HG02798 (cell line): ENCODE results near the gene ATP12A.

Experiments used
- ATAC-seq: cut with Tn5 transposase; IDR thresholded peaks from one replicate; pipeline ENCODE4 v1.9.1; 2021; ENCODE audit warnings: mild to moderate bottlenecking; ENCODE audit not compliant: unreplicated experiment, poor library complexity

ATP12A gene

DNA sequence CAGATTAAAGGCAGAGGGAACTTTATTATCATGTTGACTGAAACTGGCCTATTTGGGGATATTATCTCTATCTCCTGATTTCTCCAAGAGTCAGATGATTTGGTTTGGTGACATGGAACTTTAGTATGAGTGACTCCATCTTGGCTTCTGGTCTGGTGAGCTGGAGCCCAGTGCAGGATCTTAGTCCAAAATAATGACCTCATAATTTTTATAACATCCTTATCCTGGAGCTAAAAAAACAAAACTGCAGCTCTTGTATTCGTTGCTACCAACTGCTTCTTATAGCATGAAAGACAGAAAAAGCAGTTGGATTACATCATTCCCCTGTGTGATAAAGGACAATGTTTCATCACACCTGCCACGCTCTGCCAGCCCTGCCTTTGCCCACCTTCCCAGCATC lies 44.5 kb downstream of the ATP12A start:
- no peak for ATAC-seq

GRCh38 chr13:24725379-24725778 lies 45.2 kb downstream of the ATP12A start:
- ATAC-seq = no peak

DNA sequence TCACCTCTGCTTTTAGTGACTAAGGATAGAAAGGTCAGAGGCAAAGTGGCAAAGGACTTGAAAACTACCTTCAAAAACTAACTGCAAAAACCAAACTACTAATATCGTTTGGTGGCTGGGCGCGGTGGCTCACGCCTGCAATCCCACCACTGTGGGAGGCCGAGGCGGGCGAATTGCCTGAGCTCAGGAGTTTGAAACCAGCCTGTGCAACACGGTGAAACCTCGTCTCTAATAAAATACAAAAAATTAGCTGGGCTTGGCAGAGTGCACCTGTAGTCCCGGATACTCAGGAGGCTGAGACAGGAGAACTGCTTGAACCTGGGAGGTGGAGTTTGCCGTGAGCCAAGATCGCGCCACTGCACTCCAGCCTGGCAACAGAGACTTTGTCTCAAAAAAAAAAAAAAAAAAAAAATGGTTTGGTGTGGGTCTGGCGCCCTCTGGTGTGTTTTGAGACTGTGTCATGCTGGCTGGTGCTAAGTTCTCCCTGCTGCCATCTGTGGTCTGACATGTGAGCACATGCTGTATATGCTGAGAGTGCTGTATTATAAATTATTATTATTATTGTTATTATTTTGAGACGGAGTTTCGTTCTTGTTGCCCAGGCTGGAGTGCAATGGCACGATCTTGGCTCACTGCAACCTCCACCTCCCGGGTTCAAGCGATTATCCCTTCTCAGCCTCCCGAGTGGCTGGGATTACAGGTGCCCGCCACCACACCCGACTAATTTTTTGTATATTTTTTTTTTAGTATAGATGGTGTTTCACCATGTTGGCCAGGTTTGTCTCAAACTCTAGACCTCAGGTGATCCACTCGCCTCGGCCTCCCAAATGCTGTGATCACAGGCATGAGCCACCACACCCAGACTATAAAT lies 47.8 kb downstream of the ATP12A start:
- peak; percentile 75 for ATAC-seq

- ATAC-seq = peak; percentile 81
These were observed 50.8 kb downstream of the ATP12A start for GRCh38 chr13:24730873-24731567.

DNA sequence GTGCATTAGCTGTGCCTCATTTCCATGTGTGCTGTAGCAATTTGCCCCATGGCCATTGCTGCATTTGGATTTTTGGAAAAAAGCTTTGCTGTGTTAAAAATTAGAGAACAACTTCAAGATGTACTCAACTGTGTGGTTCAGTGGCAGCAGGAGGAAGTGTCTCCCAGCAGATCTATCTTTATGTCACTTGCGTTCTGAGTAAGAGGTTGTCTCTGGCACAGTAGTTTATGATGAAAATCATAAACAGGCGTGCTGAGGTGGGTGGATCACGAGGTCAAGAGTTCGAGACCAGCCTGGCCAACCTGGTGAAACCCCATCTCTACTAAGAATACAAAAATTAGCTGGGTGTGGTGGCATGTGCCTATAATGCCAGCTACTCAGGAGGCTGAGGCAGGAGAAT lies 54.7 kb downstream of the ATP12A start:
- no peak for ATAC-seq

DNA sequence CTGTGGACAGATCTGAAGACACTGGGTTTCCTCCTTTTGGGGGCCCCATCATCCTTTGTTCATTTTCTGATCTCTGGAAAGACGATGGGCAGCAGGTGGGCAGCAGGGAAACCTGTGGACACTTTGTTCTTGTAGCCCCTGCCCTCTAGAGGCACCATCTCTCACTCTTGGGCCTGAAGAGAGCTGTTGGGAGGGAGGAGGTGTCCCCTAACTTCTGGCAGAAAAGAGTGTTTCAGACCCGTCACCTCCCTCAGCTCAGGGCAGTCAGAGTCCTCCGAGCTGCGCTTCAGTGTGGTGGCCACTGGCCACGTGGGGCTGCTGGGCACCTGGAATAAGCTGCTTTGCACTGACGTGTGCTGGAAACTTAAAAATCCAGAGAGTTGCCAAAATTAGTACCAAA lies 56.8 kb downstream of the ATP12A start:
- ATAC-seq = no peak

- ATAC-seq = no peak
These were observed 58.2 kb downstream of the ATP12A start for GRCh38 chr13:24738366-24738847.

GRCh38 chr13:24740014-24740890 lies 60.0 kb downstream of the ATP12A start:
- ATAC-seq = no peak

DNA sequence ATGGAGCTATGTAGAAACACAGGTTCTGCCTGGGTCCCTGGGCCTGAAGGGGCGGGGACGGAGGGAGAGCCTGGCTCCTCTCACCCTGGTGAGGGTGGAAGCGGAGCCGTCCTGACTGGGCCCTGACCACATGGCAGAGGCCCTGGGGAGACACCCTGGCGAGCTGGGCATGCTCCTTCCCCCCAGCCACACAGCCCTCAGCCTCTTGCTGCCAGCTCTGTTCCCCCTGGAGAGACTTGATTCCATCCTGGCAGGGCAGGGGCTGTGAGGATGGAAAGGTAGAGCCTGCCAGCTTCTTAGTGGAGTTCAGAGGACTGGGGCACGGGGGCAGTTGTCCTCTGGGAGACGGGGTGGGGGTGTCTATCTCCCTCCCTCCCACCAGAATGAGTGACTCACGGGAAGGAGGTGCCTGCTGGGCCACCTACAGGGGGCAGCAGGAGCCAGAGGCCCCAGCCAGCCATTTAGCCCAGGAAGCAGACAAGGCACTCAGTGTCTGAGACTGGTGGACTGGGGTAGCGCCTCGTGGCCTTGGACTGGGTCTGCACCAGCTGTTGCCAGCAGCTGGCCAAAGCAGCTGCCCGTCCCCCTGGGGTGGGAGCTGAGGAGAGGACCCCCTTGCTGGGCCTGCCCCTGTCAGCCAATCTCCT lies 60.9 kb downstream of the ATP12A start:
- peak; percentile 57 for ATAC-seq

GRCh38 chr13:24741791-24742190 lies 61.6 kb downstream of the ATP12A start:
- ATAC-seq = no peak

DNA sequence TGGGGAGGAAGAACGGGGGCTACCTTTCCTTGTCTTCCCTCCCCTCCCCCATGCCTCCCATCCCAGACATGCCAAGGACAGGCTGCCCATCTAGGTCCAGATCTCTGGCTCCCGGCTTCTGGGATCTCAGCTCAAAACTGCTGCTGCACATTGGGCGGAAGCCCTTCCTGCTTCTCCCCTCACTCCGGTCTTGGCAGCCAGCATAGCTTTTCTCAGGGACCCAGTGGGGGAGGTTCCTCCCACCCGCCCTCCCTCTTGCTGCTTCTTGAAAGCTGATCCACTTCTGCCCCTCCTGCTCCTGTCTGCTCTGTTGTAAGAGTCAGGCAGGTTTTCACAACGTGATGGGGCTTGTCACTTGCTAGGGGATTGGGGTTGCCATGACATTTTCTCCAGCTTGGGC lies 62.1 kb downstream of the ATP12A start:
- ATAC-seq = no peak

DNA sequence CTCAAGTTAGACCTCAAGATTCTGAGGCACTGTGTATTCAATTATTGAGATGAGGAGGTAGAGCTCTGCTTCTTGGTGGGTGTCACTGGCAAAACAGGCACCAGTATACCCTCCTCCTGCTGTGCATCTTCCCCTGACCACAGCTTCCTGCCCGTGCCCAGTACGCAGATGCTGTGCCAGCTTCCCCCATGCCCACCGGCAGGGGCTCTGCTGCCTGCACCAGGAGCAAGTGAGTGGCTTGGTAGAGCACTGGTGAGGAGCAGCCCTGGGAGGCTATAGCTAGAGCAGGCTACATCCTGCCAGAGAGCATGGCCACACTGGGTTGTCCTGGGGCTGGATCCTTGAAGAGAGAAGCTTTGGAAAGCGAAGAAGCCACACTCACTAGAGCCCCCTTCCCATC lies 62.8 kb downstream of the ATP12A start:
- no peak for ATAC-seq

GRCh38 chr13:24744247-24744646 lies 64.0 kb downstream of the ATP12A start:
- ATAC-seq = no peak

- ATAC-seq = no peak
These were observed 65.3 kb downstream of the ATP12A start for GRCh38 chr13:24745516-24745860.

GRCh38 chr13:24745861-24746617 lies 65.8 kb downstream of the ATP12A start:
- ATAC-seq = no peak

- ATAC-seq = no peak
These were observed 66.5 kb downstream of the ATP12A start for GRCh38 chr13:24746618-24747247.

GRCh38 chr13:24747248-24748060 lies 67.2 kb downstream of the ATP12A start:
- ATAC-seq = no peak

- no peak for ATAC-seq
These were observed 67.8 kb downstream of the ATP12A start for GRCh38 chr13:24748061-24748400.
